ENCODE data around the gene LDLRAP1. TPM values are rescaled to one million over a fixed set of nuclear protein-coding genes. Genes with fewer than 3 reads are reported as not detected.

The LDLRAP1 gene
- total RNA-seq, 1 donor from 2014 or later: 34.3 TPM

DNA sequence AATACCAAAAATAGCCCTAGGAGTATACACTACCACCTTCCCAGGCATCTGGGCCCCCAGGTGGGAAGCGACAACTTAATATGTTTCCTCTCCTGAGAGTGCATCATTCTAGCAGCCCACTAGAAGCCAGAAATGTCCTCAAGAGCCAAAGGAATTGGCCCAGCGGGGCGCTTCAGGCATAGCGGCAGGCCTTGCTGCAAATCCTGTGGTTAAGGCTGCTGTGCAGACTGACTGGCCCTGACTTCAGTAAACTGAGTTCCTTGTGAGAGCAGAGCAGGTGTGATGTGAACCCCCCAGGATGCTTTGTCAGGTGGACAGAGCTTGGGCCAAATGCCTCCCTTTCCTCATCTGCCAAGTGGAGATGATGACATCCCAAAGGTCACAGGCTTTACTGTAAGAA, 29.7 kb upstream of the LDLRAP1 start:
- H3K27ac Mint-ChIP-seq (ENCODE audit: unreplicated experiment): no peak overlapping the region
- no peaks in the 10 kb centered on the region for H3K4me1 Mint-ChIP-seq (ENCODE audit: unreplicated experiment)
- no peak for DNase-seq (ENCODE audit: extremely low spot score, unreplicated experiment)
- H3K9me3 Mint-ChIP-seq (ENCODE audit: unreplicated experiment): no peaks in the 10 kb centered on the region
- H3K27me3 Mint-ChIP-seq (ENCODE audit: unreplicated experiment): peaks cover 6% of the 10 kb centered on the region
- H3K4me3 Mint-ChIP-seq (ENCODE audit: unreplicated experiment): no peak overlapping the region
- TF ChIP-seq CTCF (IDR thresholded peaks at IDR 0.05): no peak
- no peaks in the 10 kb centered on the region for H3K36me3 Mint-ChIP-seq (ENCODE audit: unreplicated experiment)

DNA sequence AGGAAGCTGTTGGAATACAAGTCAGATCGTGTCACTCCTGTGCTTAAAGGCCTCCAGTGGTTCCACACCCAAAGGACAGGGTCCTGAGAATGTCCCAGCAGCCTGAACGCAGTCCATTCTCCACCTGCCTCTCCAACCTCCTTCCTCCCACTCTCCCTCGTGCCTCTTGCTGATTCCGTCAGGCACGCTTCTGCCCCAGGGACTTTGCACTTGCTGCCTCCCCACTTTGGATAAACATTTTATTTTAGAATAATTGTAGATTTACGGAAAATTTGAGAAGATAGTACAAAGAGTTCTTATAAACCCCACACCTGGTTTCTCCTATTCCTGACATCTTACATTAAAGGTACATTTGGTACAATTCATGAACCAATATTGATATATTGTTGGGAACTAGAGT, 28.4 kb upstream of the LDLRAP1 start:
- no peak for DNase-seq (ENCODE audit: extremely low spot score, unreplicated experiment)
- Mint-ChIP-seq H3K4me1 (ENCODE audit: unreplicated experiment) (no peaks in the 10 kb centered on the region), H3K4me3 (ENCODE audit: unreplicated experiment) (no peak overlapping the region), H3K27ac (ENCODE audit: unreplicated experiment) (no peak overlapping the region), H3K9me3 (ENCODE audit: unreplicated experiment) (no peaks in the 10 kb centered on the region), H3K27me3 (ENCODE audit: unreplicated experiment) (peaks cover 6% of the 10 kb centered on the region), H3K36me3 (ENCODE audit: unreplicated experiment) (no peaks in the 10 kb centered on the region)
- no peak for TF ChIP-seq CTCF (IDR thresholded peaks at IDR 0.05)

DNA sequence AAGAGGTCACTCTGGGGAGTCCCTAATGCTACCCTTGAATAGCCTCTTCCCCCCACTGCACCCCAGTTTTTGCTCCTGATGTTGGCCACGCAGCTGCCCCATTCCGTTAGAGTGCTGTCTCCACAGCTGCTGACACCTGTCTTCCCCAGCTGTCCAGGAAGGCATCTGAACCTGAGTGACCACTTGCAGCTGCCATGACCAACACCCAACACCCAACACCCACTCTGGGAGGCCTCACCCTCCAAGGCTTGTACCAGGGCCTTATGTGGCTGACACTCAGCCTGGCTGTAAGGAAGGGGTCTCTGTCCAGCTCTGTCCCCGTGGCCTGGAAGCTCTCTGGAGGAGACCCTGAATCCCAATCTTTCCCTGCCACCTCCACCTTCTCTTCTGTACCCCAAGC, 26.7 kb upstream of the LDLRAP1 start:
- H3K4me3 Mint-ChIP-seq (ENCODE audit: unreplicated experiment): no peak overlapping the region
- TF ChIP-seq CTCF (IDR thresholded peaks at IDR 0.05): no peak
- no peak for DNase-seq (ENCODE audit: extremely low spot score, unreplicated experiment)
- H3K27ac Mint-ChIP-seq (ENCODE audit: unreplicated experiment): no peak overlapping the region
- H3K9me3 Mint-ChIP-seq (ENCODE audit: unreplicated experiment): no peaks in the 10 kb centered on the region
- no peaks in the 10 kb centered on the region for H3K36me3 Mint-ChIP-seq (ENCODE audit: unreplicated experiment)
- H3K27me3 Mint-ChIP-seq (ENCODE audit: unreplicated experiment): peaks cover 6% of the 10 kb centered on the region
- H3K4me1 Mint-ChIP-seq (ENCODE audit: unreplicated experiment): peaks cover 2% of the 10 kb centered on the region

GRCh38 chr1:25517476-25518394, 25.7 kb upstream of the LDLRAP1 start:
- Mint-ChIP-seq H3K9me3 (ENCODE audit: unreplicated experiment) (no peaks in the 10 kb centered on the region), H3K4me3 (ENCODE audit: unreplicated experiment) (no peak overlapping the region)

More at GRCh38 chr1:25517476-25518394, 25.7 kb upstream of the LDLRAP1 start:
- Mint-ChIP-seq H3K36me3 (ENCODE audit: unreplicated experiment) (no peaks in the 10 kb centered on the region), H3K27ac (ENCODE audit: unreplicated experiment) (no peak overlapping the region), H3K4me1 (ENCODE audit: unreplicated experiment) (peaks cover 2% of the 10 kb centered on the region), H3K27me3 (ENCODE audit: unreplicated experiment) (peaks cover 6% of the 10 kb centered on the region)
- no peak for TF ChIP-seq CTCF (IDR thresholded peaks at IDR 0.05)
- DNase-seq (ENCODE audit: extremely low spot score, unreplicated experiment): no peak
